WTC11 (cell line): Measurements from ENCODE around the gene LIMS1.

Source experiments
- CTCF ChIP-seq: fragments of 200-600 bp; IDR thresholded peaks from 2 replicates; pipeline ENCODE4 v1.8.0; 2022; ENCODE audit warnings: antibody characterized with exemption
- GABPB1 ChIP-seq: sonication (generic); formaldehyde crosslinking; IDR thresholded peaks from 2 replicates; pipeline ENCODE4 v1.8.1; 2023; ENCODE audit warnings: mild to moderate bottlenecking, missing genetic modification reagents
- JUN ChIP-seq: sonication (generic); formaldehyde crosslinking; IDR thresholded peaks from 2 replicates; pipeline ENCODE4 v1.8.0; 2023; ENCODE audit warnings: mild to moderate bottlenecking, missing genetic modification reagents
- NFYB ChIP-seq: sonication (generic); formaldehyde crosslinking; conservative IDR thresholded peaks from 2 replicates; pipeline ENCODE4 v1.8.0; 2022; ENCODE audit warnings: low read depth, missing genetic modification reagents
- NR2C2 ChIP-seq: sonication (generic); formaldehyde crosslinking; IDR thresholded peaks from 2 replicates; pipeline ENCODE4 v1.8.0; 2022; ENCODE audit warnings: mild to moderate bottlenecking, missing genetic modification reagents
- NR3C1 ChIP-seq: sonication (generic); formaldehyde crosslinking; conservative IDR thresholded peaks from 2 replicates; pipeline ENCODE4 v1.8.1; 2023; ENCODE audit warnings: low read depth, mild to moderate bottlenecking, missing genetic modification reagents
- RELA ChIP-seq: sonication (generic); formaldehyde crosslinking; IDR thresholded peaks from 2 replicates; pipeline ENCODE4 v1.8.1; 2022; ENCODE audit warnings: missing genetic modification reagents, mild to moderate bottlenecking, borderline replicate concordance
- SMAD4 ChIP-seq: sonication (generic); formaldehyde crosslinking; IDR thresholded peaks from 2 replicates; pipeline ENCODE4 v1.8.0; 2022; ENCODE audit warnings: mild to moderate bottlenecking, missing genetic modification reagents
- SP1 ChIP-seq: sonication (generic); formaldehyde crosslinking; conservative IDR thresholded peaks from 2 replicates; pipeline ENCODE4 v1.8.1; 2022; ENCODE audit warnings: missing genetic modification reagents
- TCF7 ChIP-seq: sonication (generic); formaldehyde crosslinking; IDR thresholded peaks from 2 replicates; pipeline ENCODE4 v1.8.0; 2022; ENCODE audit warnings: mild to moderate bottlenecking, low read depth, missing genetic modification reagents, moderate library complexity
- USF2 ChIP-seq: sonication (generic); formaldehyde crosslinking; IDR thresholded peaks from 2 replicates; pipeline ENCODE4 v1.8.1; 2023; ENCODE audit warnings: mild to moderate bottlenecking, missing genetic modification reagents, moderate library complexity
- TF ChIP-seq, protein P1 (sequence below): sonication (generic); formaldehyde crosslinking; IDR thresholded peaks from 2 replicates; pipeline ENCODE4 v1.8.0; 2023; ENCODE audit warnings: missing genetic modification reagents
- TF ChIP-seq, protein P2 (sequence below): sonication (generic); formaldehyde crosslinking; IDR thresholded peaks from 2 replicates; pipeline ENCODE4 v1.8.1; 2022; ENCODE audit warnings: low read depth, missing genetic modification reagents, borderline replicate concordance
- TF ChIP-seq, protein P3 (sequence below): sonication (generic); formaldehyde crosslinking; IDR thresholded peaks from 2 replicates; pipeline ENCODE4 v1.8.1; 2022; ENCODE audit warnings: mild to moderate bottlenecking, moderate library complexity, missing genetic modification reagents

- TF ChIP-seq CTCF (no peak), TCF7 (no peak), JUN (no peak), NFYB (CRISPR knock-in tag) (no peak), RELA (no peak), SP1 (CRISPR knock-in tag) (no peak), USF2 (no peak), GABPB1 (CRISPR knock-in tag) (no peak), SMAD4 (CRISPR knock-in tag) (no peak), NR3C1 (CRISPR knock-in tag) (no peak), NR2C2 (CRISPR knock-in tag) (no peak)
- TF ChIP-seq, protein P1, sequence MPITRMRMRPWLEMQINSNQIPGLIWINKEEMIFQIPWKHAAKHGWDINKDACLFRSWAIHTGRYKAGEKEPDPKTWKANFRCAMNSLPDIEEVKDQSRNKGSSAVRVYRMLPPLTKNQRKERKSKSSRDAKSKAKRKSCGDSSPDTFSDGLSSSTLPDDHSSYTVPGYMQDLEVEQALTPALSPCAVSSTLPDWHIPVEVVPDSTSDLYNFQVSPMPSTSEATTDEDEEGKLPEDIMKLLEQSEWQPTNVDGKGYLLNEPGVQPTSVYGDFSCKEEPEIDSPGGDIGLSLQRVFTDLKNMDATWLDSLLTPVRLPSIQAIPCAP (CRISPR knock-in tag), result no peak
- TF ChIP-seq, protein P2, sequence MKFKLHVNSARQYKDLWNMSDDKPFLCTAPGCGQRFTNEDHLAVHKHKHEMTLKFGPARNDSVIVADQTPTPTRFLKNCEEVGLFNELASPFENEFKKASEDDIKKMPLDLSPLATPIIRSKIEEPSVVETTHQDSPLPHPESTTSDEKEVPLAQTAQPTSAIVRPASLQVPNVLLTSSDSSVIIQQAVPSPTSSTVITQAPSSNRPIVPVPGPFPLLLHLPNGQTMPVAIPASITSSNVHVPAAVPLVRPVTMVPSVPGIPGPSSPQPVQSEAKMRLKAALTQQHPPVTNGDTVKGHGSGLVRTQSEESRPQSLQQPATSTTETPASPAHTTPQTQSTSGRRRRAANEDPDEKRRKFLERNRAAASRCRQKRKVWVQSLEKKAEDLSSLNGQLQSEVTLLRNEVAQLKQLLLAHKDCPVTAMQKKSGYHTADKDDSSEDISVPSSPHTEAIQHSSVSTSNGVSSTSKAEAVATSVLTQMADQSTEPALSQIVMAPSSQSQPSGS (CRISPR knock-in tag), result no peak
- TF ChIP-seq, protein P3, sequence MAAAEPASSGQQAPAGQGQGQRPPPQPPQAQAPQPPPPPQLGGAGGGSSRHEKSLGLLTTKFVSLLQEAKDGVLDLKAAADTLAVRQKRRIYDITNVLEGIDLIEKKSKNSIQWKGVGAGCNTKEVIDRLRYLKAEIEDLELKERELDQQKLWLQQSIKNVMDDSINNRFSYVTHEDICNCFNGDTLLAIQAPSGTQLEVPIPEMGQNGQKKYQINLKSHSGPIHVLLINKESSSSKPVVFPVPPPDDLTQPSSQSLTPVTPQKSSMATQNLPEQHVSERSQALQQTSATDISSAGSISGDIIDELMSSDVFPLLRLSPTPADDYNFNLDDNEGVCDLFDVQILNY (CRISPR knock-in tag), result no peak
Measured at GRCh38 chr2:108640731-108641130, 106.5 kb downstream of the LIMS1 start.
